ENCODE measurements around the gene INSIG2.

The INSIG2 gene

GRCh38 chr2:118131771-118132170 is 43.5 kb downstream of the INSIG2 start:
- no peak for DNase-seq

- no peak for DNase-seq
Observed at GRCh38 chr2:118133916-118134315, 45.6 kb downstream of the INSIG2 start.

GRCh38 chr2:118134650-118135049 is 46.4 kb downstream of the INSIG2 start:
- DNase-seq: no peak

- DNase-seq: no peak
Observed at GRCh38 chr2:118145207-118145606, 56.9 kb downstream of the INSIG2 start.

GRCh38 chr2:118145806-118146205 is 57.5 kb downstream of the INSIG2 start:
- no peak for DNase-seq

- DNase-seq: no peak
Observed at GRCh38 chr2:118146315-118147283, 58.3 kb downstream of the INSIG2 start.

GRCh38 chr2:118148133-118148532 is 59.9 kb downstream of the INSIG2 start:
- DNase-seq: no peak

GRCh38 chr2:118148809-118149208 is 60.5 kb downstream of the INSIG2 start:
- no peak for DNase-seq

- no peak for DNase-seq
Observed at GRCh38 chr2:118150294-118150693, 62.0 kb downstream of the INSIG2 start.

- no peak for DNase-seq
Observed at GRCh38 chr2:118151831-118152230, 63.6 kb downstream of the INSIG2 start.

- DNase-seq: no peak
Observed at GRCh38 chr2:118153433-118153832, 65.2 kb downstream of the INSIG2 start.

GRCh38 chr2:118154176-118154575 is 65.9 kb downstream of the INSIG2 start:
- DNase-seq: no peak
